Effector memory CD4-positive, alpha-beta T cell (primary cell): ENCODE measurements around the gene PIWIL1.

Experiments
- DNase-seq, 3 donors: peaks; one replicate each; pipeline ENCODE4 v3.0.0-alpha.2; 2020
- H3K27ac ChIP-seq: 2 replicates; pipeline ENCODE4 v1.7.0; 2013; ENCODE audit warnings: mild to moderate bottlenecking, low read length, moderate library complexity; ENCODE audit not compliant: insufficient read depth, poor library complexity, severe bottlenecking
- H3K27me3 ChIP-seq: replicated peaks from 2 replicates; pipeline ENCODE4 v1.7.0; 2013; ENCODE audit warnings: mild to moderate bottlenecking, low read length; ENCODE audit not compliant: insufficient read depth, control insufficient read depth, poor library complexity, severe bottlenecking
- H3K36me3 ChIP-seq: 2 replicates; pipeline ENCODE4 v1.7.0; 2013; ENCODE audit warnings: mild to moderate bottlenecking, low read length, moderate library complexity; ENCODE audit not compliant: control insufficient read depth, insufficient read depth
- H3K4me1 ChIP-seq: 2 replicates; pipeline ENCODE4 v1.7.0; 2013; ENCODE audit warnings: low read length, mild to moderate bottlenecking; ENCODE audit not compliant: control insufficient read depth, insufficient read depth, poor library complexity, severe bottlenecking
- H3K4me3 ChIP-seq: 2 replicates; pipeline ENCODE4 v1.7.0; 2013; ENCODE audit warnings: low read length, low read depth, mild to moderate bottlenecking; ENCODE audit not compliant: insufficient read depth, poor library complexity, severe bottlenecking
- H3K9me3 ChIP-seq: 2 replicates; pipeline ENCODE4 v1.7.0; 2013; ENCODE audit warnings: mild to moderate bottlenecking, low read length, moderate library complexity; ENCODE audit not compliant: control insufficient read depth

PIWIL1 gene

GRCh38 chr12:130419116-130419515, 81.4 kb downstream of the PIWIL1 start:
- H3K9me3 ChIP-seq: no peaks in the 10 kb centered on the region
- H3K27ac ChIP-seq: no peak overlapping the region
- H3K36me3 ChIP-seq: no peaks in the 10 kb centered on the region
- no peaks in the 10 kb centered on the region for H3K27me3 ChIP-seq
- no peak overlapping the region for H3K4me3 ChIP-seq
- H3K4me1 ChIP-seq: no peaks in the 10 kb centered on the region
- DNase-seq: no peak

GRCh38 chr12:130420071-130420470, 82.4 kb downstream of the PIWIL1 start:
- Histone ChIP-seq H3K27me3 (no peaks in the 10 kb centered on the region), H3K36me3 (no peaks in the 10 kb centered on the region), H3K27ac (no peak overlapping the region), H3K4me3 (no peak overlapping the region), H3K9me3 (no peaks in the 10 kb centered on the region), H3K4me1 (no peaks in the 10 kb centered on the region)
- no peak for DNase-seq

GRCh38 chr12:130421896-130422295, 84.2 kb downstream of the PIWIL1 start:
- no peak for DNase-seq
- Histone ChIP-seq H3K27ac (no peak overlapping the region), H3K27me3 (no peaks in the 10 kb centered on the region), H3K36me3 (no peaks in the 10 kb centered on the region), H3K9me3 (no peaks in the 10 kb centered on the region), H3K4me1 (no peaks in the 10 kb centered on the region), H3K4me3 (no peak overlapping the region)
